ENCODE measurements around the gene ARHGEF10L.

DNA sequence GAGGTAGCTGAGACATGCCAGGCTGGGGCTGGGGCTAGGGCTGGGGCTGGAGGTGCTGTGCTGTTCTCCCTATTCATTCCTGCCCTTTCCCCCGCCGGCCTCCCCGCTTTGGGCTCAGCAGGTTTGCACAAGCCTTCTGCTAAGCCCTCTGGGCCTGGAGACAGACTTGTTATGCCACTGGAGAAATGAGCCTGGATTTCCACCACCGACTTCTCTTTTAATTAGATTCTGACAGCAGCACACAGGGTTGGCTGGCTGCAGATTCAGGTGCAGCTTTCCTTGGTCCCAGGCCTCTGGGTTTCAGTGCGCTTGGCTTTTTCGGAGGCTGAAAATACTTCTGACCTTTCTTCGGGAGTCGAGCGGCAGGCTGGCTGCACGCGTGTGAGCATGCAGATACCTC, 144.1 kb downstream of the ARHGEF10L start:
- TF ChIP-seq, protein P1, sequence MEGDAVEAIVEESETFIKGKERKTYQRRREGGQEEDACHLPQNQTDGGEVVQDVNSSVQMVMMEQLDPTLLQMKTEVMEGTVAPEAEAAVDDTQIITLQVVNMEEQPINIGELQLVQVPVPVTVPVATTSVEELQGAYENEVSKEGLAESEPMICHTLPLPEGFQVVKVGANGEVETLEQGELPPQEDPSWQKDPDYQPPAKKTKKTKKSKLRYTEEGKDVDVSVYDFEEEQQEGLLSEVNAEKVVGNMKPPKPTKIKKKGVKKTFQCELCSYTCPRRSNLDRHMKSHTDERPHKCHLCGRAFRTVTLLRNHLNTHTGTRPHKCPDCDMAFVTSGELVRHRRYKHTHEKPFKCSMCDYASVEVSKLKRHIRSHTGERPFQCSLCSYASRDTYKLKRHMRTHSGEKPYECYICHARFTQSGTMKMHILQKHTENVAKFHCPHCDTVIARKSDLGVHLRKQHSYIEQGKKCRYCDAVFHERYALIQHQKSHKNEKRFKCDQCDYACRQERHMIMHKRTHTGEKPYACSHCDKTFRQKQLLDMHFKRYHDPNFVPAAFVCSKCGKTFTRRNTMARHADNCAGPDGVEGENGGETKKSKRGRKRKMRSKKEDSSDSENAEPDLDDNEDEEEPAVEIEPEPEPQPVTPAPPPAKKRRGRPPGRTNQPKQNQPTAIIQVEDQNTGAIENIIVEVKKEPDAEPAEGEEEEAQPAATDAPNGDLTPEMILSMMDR (IDR thresholded peaks at IDR 0.05) = no peak
- no peak for TF ChIP-seq POLR2A (IDR thresholded peaks at IDR 0.05)
